Measurements from ENCODE around the gene RFX1. TPM values are rescaled to one million over a fixed set of nuclear protein-coding genes. Genes with fewer than 3 reads are reported as not detected.

RFX1 gene
- total RNA-seq, 6 experiments from 2014 or later: 2.5 to 9.3 (median 5.7) TPM

DNA sequence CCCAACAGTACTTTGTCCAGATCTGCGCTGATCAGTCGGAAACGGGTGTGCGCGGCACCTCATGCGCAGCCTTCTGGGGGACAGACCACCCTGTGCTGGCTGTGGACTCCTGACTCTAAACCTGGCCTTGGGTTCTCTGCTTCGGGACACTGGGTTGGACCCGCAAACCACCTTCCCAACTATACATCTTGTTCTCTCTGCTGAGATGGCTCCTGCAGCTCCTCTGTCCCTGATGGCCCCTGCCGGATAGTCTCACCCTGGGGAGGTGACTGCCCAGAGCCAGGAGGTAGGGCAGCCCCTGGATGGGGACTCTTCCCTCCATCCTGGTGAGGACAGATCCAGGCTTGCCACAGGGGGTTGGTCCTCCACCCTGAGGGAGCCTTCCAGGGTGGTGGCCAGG is 23.3 kb downstream of the RFX1 start:
- WGBS (ENCODE audit: insufficient coverage, low coverage, low lambda C conversion rate, missing lambda C conversion rate): 100% methylated on average over 1 of the region's 9 CpGs
- Histone ChIP-seq H3K36me3 (peaks cover 0 to 3% (median 0%) of the 10 kb centered on the region in 4 donors), H3K27me3 (no peaks in the 10 kb centered on the region), H3K4me1 (peaks cover 0 to 4% (median 0%) of the 10 kb centered on the region in 4 donors), H3K4me3 (no peak overlapping the region), H3K9me3 (no peaks in the 10 kb centered on the region), H3K27ac (no peak overlapping the region)
- ATAC-seq (no peak), DNase-seq (no peak)
- intact Hi-C loops (cut with DNase I): no loop called here
- TF ChIP-seq, protein P1, sequence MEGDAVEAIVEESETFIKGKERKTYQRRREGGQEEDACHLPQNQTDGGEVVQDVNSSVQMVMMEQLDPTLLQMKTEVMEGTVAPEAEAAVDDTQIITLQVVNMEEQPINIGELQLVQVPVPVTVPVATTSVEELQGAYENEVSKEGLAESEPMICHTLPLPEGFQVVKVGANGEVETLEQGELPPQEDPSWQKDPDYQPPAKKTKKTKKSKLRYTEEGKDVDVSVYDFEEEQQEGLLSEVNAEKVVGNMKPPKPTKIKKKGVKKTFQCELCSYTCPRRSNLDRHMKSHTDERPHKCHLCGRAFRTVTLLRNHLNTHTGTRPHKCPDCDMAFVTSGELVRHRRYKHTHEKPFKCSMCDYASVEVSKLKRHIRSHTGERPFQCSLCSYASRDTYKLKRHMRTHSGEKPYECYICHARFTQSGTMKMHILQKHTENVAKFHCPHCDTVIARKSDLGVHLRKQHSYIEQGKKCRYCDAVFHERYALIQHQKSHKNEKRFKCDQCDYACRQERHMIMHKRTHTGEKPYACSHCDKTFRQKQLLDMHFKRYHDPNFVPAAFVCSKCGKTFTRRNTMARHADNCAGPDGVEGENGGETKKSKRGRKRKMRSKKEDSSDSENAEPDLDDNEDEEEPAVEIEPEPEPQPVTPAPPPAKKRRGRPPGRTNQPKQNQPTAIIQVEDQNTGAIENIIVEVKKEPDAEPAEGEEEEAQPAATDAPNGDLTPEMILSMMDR (IDR thresholded peaks at IDR 0.05): no peak
- TF ChIP-seq POLR2A (IDR thresholded peaks at IDR 0.05): no peak

- H3K27ac ChIP-seq: no peak overlapping the region
Measured at GRCh38 chr19:13981988-13982501, 24.1 kb downstream of the RFX1 start.

GRCh38 chr19:13981467-13981866 is 24.7 kb downstream of the RFX1 start:
- peaks cover 0 to 3% (median 0%) of the 10 kb centered on the region in 4 donors for H3K36me3 ChIP-seq
- no peaks in the 10 kb centered on the region for H3K9me3 ChIP-seq
- no peaks in the 10 kb centered on the region for H3K4me1 ChIP-seq
- WGBS (ENCODE audit: insufficient coverage, low coverage, low lambda C conversion rate, missing lambda C conversion rate): 90% methylated on average over 6 of the region's 9 CpGs
- no peak overlapping the region for H3K27ac ChIP-seq
- intact Hi-C loops (cut with DNase I): no loop called here
- no peak for DNase-seq
- no peak for TF ChIP-seq POLR2A (IDR thresholded peaks at IDR 0.05)
- TF ChIP-seq, protein P1 (IDR thresholded peaks at IDR 0.05): no peak
- no peaks in the 10 kb centered on the region for H3K27me3 ChIP-seq
- no peak overlapping the region for H3K4me3 ChIP-seq
- no peak for ATAC-seq

More at GRCh38 chr19:13981988-13982501, 24.1 kb downstream of the RFX1 start:
- H3K36me3 ChIP-seq: peaks cover 0 to 3% (median 0%) of the 10 kb centered on the region in 4 donors
- no peak for TF ChIP-seq POLR2A (IDR thresholded peaks at IDR 0.05)
- TF ChIP-seq, protein P1 (IDR thresholded peaks at IDR 0.05): no peak
- peaks cover 0 to 4% (median 0%) of the 10 kb centered on the region in 4 donors for H3K4me1 ChIP-seq
- WGBS (ENCODE audit: insufficient coverage, low coverage, low lambda C conversion rate, missing lambda C conversion rate): 94% methylated on average over 6 of the region's 17 CpGs
- H3K27me3 ChIP-seq: no peaks in the 10 kb centered on the region
- no peaks in the 10 kb centered on the region for H3K9me3 ChIP-seq
- no peak overlapping the region for H3K4me3 ChIP-seq
- no peak for ATAC-seq
- intact Hi-C loops (cut with DNase I): no loop called here
- DNase-seq: no peak

DNA sequence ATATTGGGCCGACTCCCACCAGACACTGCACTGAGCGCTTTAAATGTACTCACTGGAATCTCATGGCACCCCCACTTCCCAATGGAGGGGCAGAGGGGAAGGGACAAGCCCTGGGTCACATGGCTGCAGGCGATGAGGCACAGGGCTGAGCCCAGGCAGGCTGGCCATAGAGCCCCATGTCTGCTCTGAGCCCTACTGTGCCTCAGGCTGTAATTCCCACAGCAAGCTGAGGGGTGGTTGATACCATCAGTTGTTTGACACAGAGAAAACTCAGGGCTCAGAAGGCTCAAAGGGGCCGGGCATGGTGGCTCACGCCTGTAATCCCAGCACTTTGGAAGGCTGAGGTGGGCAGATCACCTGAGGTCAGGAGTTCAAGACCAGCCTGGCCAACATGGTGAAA is 25.1 kb downstream of the RFX1 start:
- DNase-seq (no peak), ATAC-seq (no peak)
- no peaks in the 10 kb centered on the region for H3K27me3 ChIP-seq
- H3K4me3 ChIP-seq: no peak overlapping the region
- WGBS (ENCODE audit: insufficient coverage, low coverage, low lambda C conversion rate, missing lambda C conversion rate): 92% methylated on average over 2 of the region's 5 CpGs
- H3K36me3 ChIP-seq: peaks cover 0 to 3% (median 0%) of the 10 kb centered on the region in 4 donors
- intact Hi-C loops (cut with DNase I): no loop called here
- TF ChIP-seq, protein P1 (IDR thresholded peaks at IDR 0.05): no peak
- TF ChIP-seq POLR2A (IDR thresholded peaks at IDR 0.05): no peak
- no peak overlapping the region for H3K27ac ChIP-seq
- no peaks in the 10 kb centered on the region for H3K4me1 ChIP-seq
- H3K9me3 ChIP-seq: no peaks in the 10 kb centered on the region
